Neural progenitor cell (in vitro differentiated cells): Measurements from ENCODE around the gene SLC22A23. TPM values are rescaled to one million over a fixed set of nuclear protein-coding genes. Genes with fewer than 3 reads are reported as not detected.

ENCODE experiments used
- DNase-seq: peaks from one replicate; pipeline ENCODE4 v3.0.0-alpha.2; 2016; ENCODE audit warnings: low spot score
- H2AFZ ChIP-seq: fragments of 200-600 bp; sonication (generic); replicated peaks from 2 replicates; pipeline ENCODE4 v1.6.1; 2016; ENCODE audit warnings: antibody characterized with exemption
- H3F3A ChIP-seq: fragments of 200-600 bp; sonication (generic); 2 replicates; pipeline ENCODE4 v1.6.1; 2016; ENCODE audit warnings: antibody characterized with exemption, low read depth
- H3K27ac ChIP-seq: fragments of 200-600 bp; sonication (generic); 2 replicates; pipeline ENCODE4 v1.5.1; 2016; ENCODE audit warnings: mild to moderate bottlenecking
- H3K27me3 ChIP-seq: fragments of 200-600 bp; sonication (generic); 2 replicates; pipeline ENCODE4 v1.6.1; 2016; ENCODE audit warnings: mild to moderate bottlenecking, moderate library complexity
- H3K36me3 ChIP-seq: fragments of 200-600 bp; sonication (generic); 2 replicates; pipeline ENCODE4 v1.5.1; 2016
- H3K4me1 ChIP-seq: fragments of 200-600 bp; sonication (generic); 2 replicates; pipeline ENCODE4 v1.6.1; 2016; ENCODE audit warnings: mixed run types
- H3K4me2 ChIP-seq: fragments of 200-600 bp; sonication (generic); 2 replicates; pipeline ENCODE4 v1.6.1; 2016
- H3K4me3 ChIP-seq: fragments of 200-600 bp; sonication (generic); 2 replicates; pipeline ENCODE4 v1.5.1; 2016
- H3K79me2 ChIP-seq: fragments of 200-600 bp; sonication (generic); 2 replicates; pipeline ENCODE4 v1.6.1; 2016; ENCODE audit warnings: low read depth
- H3K9ac ChIP-seq: fragments of 200-600 bp; sonication (generic); 2 replicates; pipeline ENCODE4 v1.6.1; 2016
- H3K9me3 ChIP-seq: fragments of 200-600 bp; sonication (generic); 2 replicates; pipeline ENCODE4 v1.5.1; 2016; ENCODE audit warnings: low read depth
- H4K20me1 ChIP-seq: fragments of 200-600 bp; sonication (generic); 2 replicates; pipeline ENCODE4 v1.6.1; 2016; ENCODE audit warnings: low read depth
- H3K27ac Mint-ChIP-seq: 3 replicates; pipeline ENCODE4 v1.8.0; 2021; ENCODE audit warnings: mixed read lengths
- H3K27me3 Mint-ChIP-seq: 2 replicates; pipeline ENCODE4 v1.8.0; 2022; ENCODE audit warnings: low read depth, mild to moderate bottlenecking, inconsistent platforms, moderate library complexity, mixed read lengths; ENCODE audit not compliant: insufficient read depth
- H3K36me3 Mint-ChIP-seq: 3 replicates; pipeline ENCODE4 v1.8.0; 2021; ENCODE audit warnings: mixed read lengths
- H3K4me1 Mint-ChIP-seq: 3 replicates; pipeline ENCODE4 v1.8.0; 2021; ENCODE audit warnings: mixed read lengths
- H3K4me3 Mint-ChIP-seq: 3 replicates; pipeline ENCODE4 v1.8.0; 2021; ENCODE audit warnings: mild to moderate bottlenecking, moderate library complexity, mixed read lengths
- H3K9me3 Mint-ChIP-seq: 3 replicates; pipeline ENCODE4 v1.8.0; 2020; ENCODE audit warnings: mixed read lengths
- EZH2 ChIP-seq: fragments of 200-600 bp; sonication (generic); IDR thresholded peaks from 2 replicates; pipeline ENCODE4 v1.6.1; 2017; ENCODE audit warnings: antibody characterized with exemption, mild to moderate bottlenecking, moderate library complexity
- EZH2phosphoT487 ChIP-seq: fragments of 200-600 bp; sonication (generic); IDR thresholded peaks from 2 replicates; pipeline ENCODE4 v1.6.1; 2017; ENCODE audit warnings: antibody characterized with exemption
- total RNA-seq: library from RNA; depleted of rRNA; stranded (reverse); fragments of >200 nt; gene quantifications from 2 replicates; pipeline ENCODE4 v1.2.3, GENCODE V29; 2015; ENCODE audit warnings: low replicate concordance
- TF ChIP-seq, protein P1 (sequence below): fragments of 200-600 bp; sonication (generic); IDR thresholded peaks from 2 replicates; pipeline ENCODE4 v1.5.1; 2017; ENCODE audit warnings: antibody characterized with exemption, mild to moderate bottlenecking

Gene SLC22A23
- total RNA-seq, 1 donor from 2014 or later: 0.99 TPM

DNA sequence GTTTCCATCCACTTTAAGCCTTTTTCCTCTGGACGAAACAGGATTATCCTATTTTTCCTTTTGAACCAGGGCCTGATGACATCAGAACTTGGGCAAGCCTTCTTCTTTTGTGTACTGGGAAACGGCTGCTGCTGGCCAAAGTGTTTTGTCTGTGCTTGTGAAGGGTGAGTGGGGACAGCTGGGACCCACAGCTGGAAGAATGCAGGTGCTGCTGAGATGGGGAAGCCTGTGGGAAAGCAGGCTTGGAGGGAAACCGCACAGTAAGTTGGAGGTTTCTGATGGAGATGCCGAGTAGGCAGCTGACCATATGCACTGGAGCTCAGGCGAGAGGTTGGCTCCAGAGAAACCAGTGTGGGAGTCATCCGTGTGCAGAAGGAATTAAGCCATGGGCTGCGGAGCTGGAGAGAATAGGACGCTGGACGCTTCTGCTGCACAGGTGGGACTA, 206.6 kb downstream of the SLC22A23 start:
- no peaks in the 10 kb centered on the region for H3K9me3 ChIP-seq
- Mint-ChIP-seq H3K36me3 (peaks cover 22% of the 10 kb centered on the region), H3K27me3 (peaks cover 16% of the 10 kb centered on the region), H3K4me3 (no peak overlapping the region), H3K9me3 (peaks cover 5% of the 10 kb centered on the region), H3K27ac (peak overlapping the region; percentile 28), H3K4me1 (peaks cover 58% of the 10 kb centered on the region)
- H3F3A ChIP-seq: peaks cover 16% of the 10 kb centered on the region
- H3K27me3 ChIP-seq: no peaks in the 10 kb centered on the region
- H3K9ac ChIP-seq: no peak overlapping the region
- no peak for TF ChIP-seq EZH2phosphoT487
- TF ChIP-seq, protein P1, sequence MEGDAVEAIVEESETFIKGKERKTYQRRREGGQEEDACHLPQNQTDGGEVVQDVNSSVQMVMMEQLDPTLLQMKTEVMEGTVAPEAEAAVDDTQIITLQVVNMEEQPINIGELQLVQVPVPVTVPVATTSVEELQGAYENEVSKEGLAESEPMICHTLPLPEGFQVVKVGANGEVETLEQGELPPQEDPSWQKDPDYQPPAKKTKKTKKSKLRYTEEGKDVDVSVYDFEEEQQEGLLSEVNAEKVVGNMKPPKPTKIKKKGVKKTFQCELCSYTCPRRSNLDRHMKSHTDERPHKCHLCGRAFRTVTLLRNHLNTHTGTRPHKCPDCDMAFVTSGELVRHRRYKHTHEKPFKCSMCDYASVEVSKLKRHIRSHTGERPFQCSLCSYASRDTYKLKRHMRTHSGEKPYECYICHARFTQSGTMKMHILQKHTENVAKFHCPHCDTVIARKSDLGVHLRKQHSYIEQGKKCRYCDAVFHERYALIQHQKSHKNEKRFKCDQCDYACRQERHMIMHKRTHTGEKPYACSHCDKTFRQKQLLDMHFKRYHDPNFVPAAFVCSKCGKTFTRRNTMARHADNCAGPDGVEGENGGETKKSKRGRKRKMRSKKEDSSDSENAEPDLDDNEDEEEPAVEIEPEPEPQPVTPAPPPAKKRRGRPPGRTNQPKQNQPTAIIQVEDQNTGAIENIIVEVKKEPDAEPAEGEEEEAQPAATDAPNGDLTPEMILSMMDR: no peak
- TF ChIP-seq EZH2: no peak
- no peak overlapping the region for H3K4me3 ChIP-seq
- peak overlapping the region; percentile 33 for H3K4me2 ChIP-seq
- no peaks in the 10 kb centered on the region for H3K36me3 ChIP-seq
- peak overlapping the region; percentile 61 for H3K27ac ChIP-seq
- peak overlapping the region; percentile 53 for H2AFZ ChIP-seq
- H4K20me1 ChIP-seq: no peaks in the 10 kb centered on the region
- H3K4me1 ChIP-seq: peaks cover 38% of the 10 kb centered on the region
- no peaks in the 10 kb centered on the region for H3K79me2 ChIP-seq
- DNase-seq: peak; percentile 54

DNA sequence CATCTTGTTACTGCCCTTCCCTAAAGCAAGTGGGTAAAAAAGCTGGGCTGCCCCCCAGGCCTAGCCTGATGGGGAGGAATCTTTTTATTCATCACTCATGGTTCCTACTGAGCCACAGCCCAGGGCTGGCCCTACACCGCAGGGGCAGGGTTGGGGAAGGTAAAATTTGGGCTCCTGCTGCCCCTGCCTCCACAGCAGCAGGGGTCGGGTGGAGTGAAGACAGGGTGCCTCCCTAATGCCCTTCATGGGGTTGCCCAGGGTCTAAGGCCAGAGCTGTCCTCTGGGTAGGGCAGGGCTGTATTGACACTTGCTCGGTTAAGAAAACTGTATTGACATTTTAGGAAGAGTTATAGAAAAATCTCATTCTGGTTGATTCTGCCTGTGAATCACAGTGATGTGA, 207.0 kb downstream of the SLC22A23 start:
- H3K4me1 ChIP-seq: peaks cover 38% of the 10 kb centered on the region
- peaks cover 20% of the 10 kb centered on the region for H3K36me3 Mint-ChIP-seq
- H3K4me1 Mint-ChIP-seq: peaks cover 58% of the 10 kb centered on the region
- DNase-seq: no peak
- H3K79me2 ChIP-seq: no peaks in the 10 kb centered on the region
- peaks cover 16% of the 10 kb centered on the region for H3F3A ChIP-seq
- H3K4me2 ChIP-seq: peak overlapping the region; percentile 33
- peak overlapping the region; percentile 28 for H3K27ac Mint-ChIP-seq
- H3K4me3 Mint-ChIP-seq: no peak overlapping the region
- H3K9ac ChIP-seq: no peak overlapping the region
- no peaks in the 10 kb centered on the region for H3K27me3 ChIP-seq
- H3K36me3 ChIP-seq: no peaks in the 10 kb centered on the region
- H3K4me3 ChIP-seq: no peak overlapping the region
- peak overlapping the region; percentile 61 for H3K27ac ChIP-seq
- H4K20me1 ChIP-seq: no peaks in the 10 kb centered on the region
- H3K9me3 Mint-ChIP-seq: peaks cover 5% of the 10 kb centered on the region
- H3K9me3 ChIP-seq: no peaks in the 10 kb centered on the region
- H3K27me3 Mint-ChIP-seq: peaks cover 16% of the 10 kb centered on the region
- H2AFZ ChIP-seq: no peak overlapping the region
- TF ChIP-seq EZH2 (no peak), EZH2phosphoT487 (no peak)
- TF ChIP-seq, protein P1: no peak

DNA sequence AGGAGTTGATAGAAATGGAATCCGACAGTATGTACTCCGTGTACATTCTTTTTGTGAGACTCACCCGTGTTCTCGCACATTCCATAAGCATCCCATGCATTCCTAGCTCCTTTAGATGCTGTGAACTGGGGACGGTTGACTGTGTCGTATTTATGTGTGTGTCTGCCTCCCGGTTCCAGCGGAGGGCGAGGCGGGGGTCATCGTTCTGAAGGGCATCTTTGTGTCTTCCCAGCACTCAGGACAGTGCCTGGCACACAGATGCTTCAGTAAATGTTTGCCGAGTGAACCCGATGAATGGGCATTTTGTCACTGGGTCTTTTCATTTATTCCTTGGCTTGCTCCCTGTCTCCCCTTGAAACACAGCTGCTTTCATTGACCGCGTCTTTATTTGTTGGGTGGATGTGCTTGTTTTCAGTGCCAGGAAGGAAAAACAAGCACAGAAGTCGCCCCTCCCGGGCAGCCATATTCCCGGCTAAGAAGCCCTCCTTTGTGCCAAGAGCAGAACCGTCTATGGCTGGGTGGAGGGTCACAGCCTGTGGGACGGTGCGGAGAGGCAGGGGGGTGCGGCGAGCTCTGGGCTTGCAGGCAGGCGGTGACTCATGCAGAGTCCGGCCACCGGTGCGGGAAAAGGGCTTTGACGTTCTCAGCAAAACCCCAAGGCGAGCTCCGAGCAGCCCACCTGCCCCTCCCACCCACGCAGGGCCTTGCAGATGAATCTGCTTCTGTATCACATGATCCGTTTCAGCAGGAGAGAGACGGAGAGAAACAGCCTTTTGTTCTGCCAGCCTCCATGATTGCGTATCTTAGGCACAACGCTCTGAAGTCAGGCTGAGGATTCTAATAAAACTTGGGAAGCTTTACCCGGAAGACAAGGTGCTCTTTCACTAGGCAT, 209.3 kb downstream of the SLC22A23 start:
- Histone ChIP-seq H3K27ac (no peak overlapping the region), H3K4me3 (no peak overlapping the region), H3K36me3 (no peaks in the 10 kb centered on the region), H3K4me1 (peaks cover 46% of the 10 kb centered on the region), H3F3A (peaks cover 23% of the 10 kb centered on the region), H3K27me3 (no peaks in the 10 kb centered on the region), H4K20me1 (no peaks in the 10 kb centered on the region), H3K79me2 (no peaks in the 10 kb centered on the region), H3K9ac (no peak overlapping the region), H2AFZ (peak overlapping the region; percentile 74), H3K9me3 (no peaks in the 10 kb centered on the region), H3K4me2 (peak overlapping the region; percentile 4)
- peak overlapping the region; percentile 99 for H3K27ac Mint-ChIP-seq
- peak overlapping the region; percentile 77 for H3K4me3 Mint-ChIP-seq
- H3K36me3 Mint-ChIP-seq: peaks cover 30% of the 10 kb centered on the region
- H3K27me3 Mint-ChIP-seq: peaks cover 12% of the 10 kb centered on the region
- H3K4me1 Mint-ChIP-seq: peaks cover 66% of the 10 kb centered on the region
- DNase-seq: peak; percentile 50
- TF ChIP-seq, protein P1: no peak
- no peak for TF ChIP-seq EZH2
- no peaks in the 10 kb centered on the region for H3K9me3 Mint-ChIP-seq
